IPS DF 6.9 (cell line): ENCODE results near the gene TDRD12.
"Not testable (repeated sequence)": the region's sequence is repeated elsewhere in the genome, so short reads cannot be mapped to it uniquely, and the experiment has no call there.

Source experiments
- DNase-seq: peaks from one replicate; pipeline ENCODE4 v3.0.0-alpha.2; 2013; ENCODE audit warnings: low read depth, low spot score
- H3K27ac ChIP-seq: one replicate; pipeline ENCODE4 v1.5.1; 2013; ENCODE audit warnings: low read length, control low read depth
- H3K27me3 ChIP-seq: 2 replicates; pipeline ENCODE4 v1.6.1; 2013; ENCODE audit warnings: mild to moderate bottlenecking, low read length; ENCODE audit not compliant: control insufficient read depth, insufficient read depth
- H3K36me3 ChIP-seq: 2 replicates; pipeline ENCODE4 v1.6.1; 2013; ENCODE audit warnings: low read length; ENCODE audit not compliant: control insufficient read depth, insufficient read depth
- H3K4me1 ChIP-seq: 2 replicates; pipeline ENCODE4 v1.6.1; 2013; ENCODE audit warnings: low read length; ENCODE audit not compliant: control insufficient read depth, insufficient read depth
- H3K4me3 ChIP-seq: 2 replicates; pipeline ENCODE4 v1.5.1; 2013; ENCODE audit warnings: mild to moderate bottlenecking, low read length
- H3K9me3 ChIP-seq: 2 replicates; pipeline ENCODE4 v1.6.1; 2013; ENCODE audit warnings: low read length, inconsistent platforms; ENCODE audit not compliant: control insufficient read depth, insufficient read depth
- WGBS: extraction: QIAGEN DNeasy Blood & Tissue Kit; methylation state at CpG from one replicate; pipeline ENCODE4 v1.1.7; 2013; ENCODE audit warnings: mixed read lengths, missing lambda C conversion rate; ENCODE audit not compliant: insufficient read length, insufficient coverage; 5-methylcytosine and 5-hydroxymethylcytosine counted together

The TDRD12 gene

GRCh38 chr19:32856818-32857217, 137.3 kb downstream of the TDRD12 start:
- not testable (repeated sequence) for H3K4me3 ChIP-seq, DNase-seq, H3K27ac ChIP-seq, H3K36me3 ChIP-seq, H3K27me3 ChIP-seq, H3K4me1 ChIP-seq, H3K9me3 ChIP-seq
- WGBS: no CpG with 5 or more reads among the region's 7 CpGs

GRCh38 chr19:32857584-32857983, 138.0 kb downstream of the TDRD12 start:
- no peaks in the 10 kb centered on the region for H3K27me3 ChIP-seq
- no CpG with 5 or more reads among the region's 5 CpGs for WGBS

GRCh38 chr19:32858155-32858554, 138.6 kb downstream of the TDRD12 start:
- Histone ChIP-seq H3K4me3 (no peak overlapping the region), H3K4me1 (no peaks in the 10 kb centered on the region), H3K27ac (no peak overlapping the region), H3K9me3 (no peaks in the 10 kb centered on the region), H3K27me3 (no peaks in the 10 kb centered on the region), H3K36me3 (no peaks in the 10 kb centered on the region)
- no CpG with 5 or more reads among the region's 13 CpGs for WGBS
- DNase-seq: no peak

More at GRCh38 chr19:32857584-32857983, 138.0 kb downstream of the TDRD12 start:
- no peak for DNase-seq
- H3K27ac ChIP-seq: no peak overlapping the region
- no peaks in the 10 kb centered on the region for H3K9me3 ChIP-seq
- no peak overlapping the region for H3K4me3 ChIP-seq
- H3K4me1 ChIP-seq: no peaks in the 10 kb centered on the region
- no peaks in the 10 kb centered on the region for H3K36me3 ChIP-seq

GRCh38 chr19:32858559-32858958, 139.0 kb downstream of the TDRD12 start:
- H3K27me3 ChIP-seq: no peaks in the 10 kb centered on the region
- no peak overlapping the region for H3K4me3 ChIP-seq
- no peaks in the 10 kb centered on the region for H3K4me1 ChIP-seq
- DNase-seq: no peak
- WGBS: no CpG with 5 or more reads among the region's 10 CpGs
- H3K9me3 ChIP-seq: no peaks in the 10 kb centered on the region
- no peaks in the 10 kb centered on the region for H3K36me3 ChIP-seq
- no peak overlapping the region for H3K27ac ChIP-seq

GRCh38 chr19:32859591-32859990, 140.0 kb downstream of the TDRD12 start:
- Histone ChIP-seq H3K9me3 (no peaks in the 10 kb centered on the region), H3K36me3 (no peaks in the 10 kb centered on the region), H3K27me3 (no peaks in the 10 kb centered on the region), H3K27ac (no peak overlapping the region), H3K4me3 (no peak overlapping the region), H3K4me1 (no peaks in the 10 kb centered on the region)
- WGBS: no CpG with 5 or more reads among the region's 19 CpGs
- no peak for DNase-seq

GRCh38 chr19:32861596-32861995, 142.0 kb downstream of the TDRD12 start:
- no CpG with 5 or more reads among the region's 3 CpGs for WGBS
- no peak for DNase-seq
- Histone ChIP-seq H3K27ac (no peak overlapping the region), H3K9me3 (no peaks in the 10 kb centered on the region), H3K4me3 (no peak overlapping the region), H3K36me3 (no peaks in the 10 kb centered on the region), H3K27me3 (no peaks in the 10 kb centered on the region), H3K4me1 (no peaks in the 10 kb centered on the region)

GRCh38 chr19:32862173-32862572, 142.6 kb downstream of the TDRD12 start:
- no peak overlapping the region for H3K27ac ChIP-seq
- no peaks in the 10 kb centered on the region for H3K27me3 ChIP-seq
- H3K4me3 ChIP-seq: no peak overlapping the region
- no CpG with 5 or more reads among the region's 19 CpGs for WGBS
- H3K36me3 ChIP-seq: no peaks in the 10 kb centered on the region
- H3K4me1 ChIP-seq: no peaks in the 10 kb centered on the region
- DNase-seq: no peak
- no peaks in the 10 kb centered on the region for H3K9me3 ChIP-seq

- no peaks in the 10 kb centered on the region for H3K9me3 ChIP-seq
- no peak for DNase-seq
- no peaks in the 10 kb centered on the region for H3K36me3 ChIP-seq
- WGBS: no CpG with 5 or more reads among the region's 14 CpGs
- no peaks in the 10 kb centered on the region for H3K4me1 ChIP-seq
- H3K4me3 ChIP-seq: no peak overlapping the region
- no peaks in the 10 kb centered on the region for H3K27me3 ChIP-seq
- H3K27ac ChIP-seq: no peak overlapping the region
Observed at GRCh38 chr19:32862741-32863140, 143.2 kb downstream of the TDRD12 start.

- Histone ChIP-seq H3K4me3 (no peak overlapping the region), H3K4me1 (no peaks in the 10 kb centered on the region), H3K27me3 (no peaks in the 10 kb centered on the region), H3K9me3 (no peaks in the 10 kb centered on the region), H3K27ac (no peak overlapping the region), H3K36me3 (no peaks in the 10 kb centered on the region)
- WGBS: no CpG with 5 or more reads among the region's 8 CpGs
- DNase-seq: no peak
Observed at GRCh38 chr19:32863301-32863700, 143.7 kb downstream of the TDRD12 start.

GRCh38 chr19:32863841-32864240, 144.3 kb downstream of the TDRD12 start:
- H3K4me3 ChIP-seq: no peak overlapping the region
- H3K27ac ChIP-seq: no peak overlapping the region
- no peaks in the 10 kb centered on the region for H3K27me3 ChIP-seq
- no peaks in the 10 kb centered on the region for H3K9me3 ChIP-seq
- H3K4me1 ChIP-seq: no peaks in the 10 kb centered on the region
- WGBS: no CpG with 5 or more reads among the region's 13 CpGs
- H3K36me3 ChIP-seq: no peaks in the 10 kb centered on the region
- DNase-seq: no peak

- H3K4me3 ChIP-seq: no peak overlapping the region
- no CpG with 5 or more reads among the region's 35 CpGs for WGBS
Observed at GRCh38 chr19:32864318-32865007, 144.9 kb downstream of the TDRD12 start.

More at GRCh38 chr19:32864318-32865007, 144.9 kb downstream of the TDRD12 start:
- Histone ChIP-seq H3K4me1 (no peaks in the 10 kb centered on the region), H3K27me3 (no peaks in the 10 kb centered on the region), H3K27ac (no peak overlapping the region), H3K9me3 (no peaks in the 10 kb centered on the region), H3K36me3 (no peaks in the 10 kb centered on the region)
- no peak for DNase-seq
